Activated naive CD8-positive, alpha-beta T cell treated with anti-CD3 and anti-CD28 coated beads, Interleukin-2, amount 50 U/mL, for 16 hours (primary cell): ENCODE data around the gene NRXN3.

ENCODE experiments used
- DNase-seq: peaks from one replicate; pipeline ENCODE4 v3.0.0-alpha.2; 2020; ENCODE audit warnings: low read depth, low spot score

NRXN3 gene

DNA sequence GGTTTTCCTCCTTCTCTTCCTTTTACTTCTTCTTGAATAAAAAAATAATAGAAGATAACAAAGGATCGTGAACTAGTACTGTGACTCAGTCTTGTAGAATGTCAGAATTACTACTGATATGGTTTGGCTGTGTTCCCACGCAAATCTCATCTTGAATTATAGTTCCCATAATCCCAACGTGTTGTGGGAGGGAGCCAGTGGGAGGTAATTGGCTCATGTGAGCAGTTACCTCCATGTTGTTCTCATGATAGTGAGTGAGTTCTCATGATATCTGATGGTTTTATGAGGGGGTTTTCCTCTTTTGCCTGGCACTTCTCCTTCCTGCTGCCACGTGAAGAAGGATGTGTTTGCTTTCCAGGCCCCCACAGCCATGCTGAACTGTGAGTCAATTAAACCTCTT lies 1491.6 kb downstream of the NRXN3 start:
- DNase-seq: no peak

DNA sequence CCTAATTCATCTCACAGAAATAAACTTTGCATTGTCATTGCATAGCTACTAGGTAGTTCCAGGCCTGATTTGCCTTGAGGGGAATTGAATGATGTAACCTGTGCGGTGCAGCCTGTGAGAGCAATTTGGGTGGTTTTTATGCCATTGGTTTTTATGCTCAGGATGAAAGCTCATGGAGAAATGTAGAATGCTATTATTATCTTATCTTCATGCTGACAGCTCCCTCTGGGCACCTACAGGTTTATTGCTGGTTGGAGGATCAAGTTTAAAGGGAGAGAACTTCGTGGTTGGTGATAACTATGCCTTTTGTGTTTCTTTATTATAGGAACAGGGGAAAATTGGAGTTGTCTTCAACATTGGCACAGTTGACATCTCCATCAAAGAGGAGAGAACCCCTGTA lies 1493.3 kb downstream of the NRXN3 start:
- no peak for DNase-seq

DNA sequence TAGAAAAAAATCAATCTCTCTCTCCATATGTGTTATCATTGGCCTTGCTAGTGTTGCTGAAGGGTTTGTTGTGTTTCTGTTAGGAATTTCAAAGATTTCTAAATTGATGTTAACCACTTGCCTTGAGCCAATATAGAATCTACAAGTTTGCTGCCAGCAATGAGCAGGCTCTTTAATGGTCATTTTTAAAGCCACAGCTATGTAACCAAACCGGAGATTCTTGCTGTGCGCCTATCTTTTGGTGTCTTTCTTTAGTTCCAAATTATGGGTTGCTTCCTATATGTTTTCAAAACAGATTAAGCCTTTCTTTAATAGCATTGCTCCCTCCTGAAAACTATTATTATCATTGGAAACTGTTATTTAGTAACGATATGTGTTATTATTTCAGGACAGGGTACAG lies 1495.4 kb downstream of the NRXN3 start:
- no peak for DNase-seq

DNA sequence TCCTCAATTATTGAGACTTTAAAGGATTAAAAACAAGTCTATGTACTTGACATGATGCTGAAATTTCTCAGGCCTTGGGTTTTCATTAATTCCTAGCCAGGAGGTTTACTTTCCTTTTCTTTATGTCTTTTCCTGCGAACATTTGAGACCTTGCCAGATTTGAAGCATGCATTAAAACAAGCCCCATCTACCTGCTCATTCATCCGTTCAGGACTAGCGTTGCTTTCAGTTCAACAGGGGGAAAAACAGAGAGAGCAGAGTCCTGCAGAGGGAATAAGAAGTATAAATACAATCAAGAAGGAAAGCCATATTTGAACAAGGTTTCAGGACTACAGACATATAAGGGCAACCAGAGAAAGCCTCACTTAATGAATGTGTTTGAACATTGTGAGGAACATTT lies 1498.8 kb downstream of the NRXN3 start:
- DNase-seq: no peak

DNA sequence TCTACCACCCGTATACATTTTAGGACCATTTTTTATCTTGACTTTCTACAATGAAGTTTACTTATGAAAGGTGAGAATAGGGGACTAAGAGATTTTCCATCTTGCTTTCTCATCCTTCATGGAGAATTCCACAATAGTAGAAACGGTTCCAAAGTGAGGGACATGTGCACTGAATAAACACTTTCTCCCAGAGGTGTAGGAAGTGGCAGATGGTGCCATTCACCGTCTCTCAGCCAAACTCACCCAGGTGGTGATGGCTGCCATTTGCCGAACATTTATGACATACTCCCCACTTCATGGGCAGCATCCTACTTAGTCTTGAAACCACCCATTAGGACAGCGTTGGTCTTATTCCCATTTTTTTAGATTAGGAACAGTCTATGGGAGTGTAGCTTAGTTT lies 1500.6 kb downstream of the NRXN3 start:
- no peak for DNase-seq

DNA sequence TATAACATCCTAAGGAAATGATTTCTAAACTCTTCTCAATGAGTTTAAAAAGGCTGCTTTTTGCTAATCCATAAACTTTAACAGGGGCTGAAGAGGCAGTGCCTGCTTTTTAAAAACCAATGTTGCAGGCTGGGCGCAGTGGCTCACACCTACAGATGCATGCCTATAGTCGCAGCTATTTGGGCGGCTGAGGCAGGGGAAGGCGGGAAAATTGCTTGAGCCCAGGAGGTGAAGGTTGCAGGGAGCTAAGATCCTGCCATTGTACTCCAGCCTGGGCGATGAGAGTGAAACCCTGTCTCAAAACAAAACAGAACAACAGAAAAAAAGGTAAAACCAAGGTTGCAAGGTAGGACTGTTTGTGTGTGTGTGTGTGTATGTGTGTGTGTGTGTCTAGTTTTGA lies 1509.9 kb downstream of the NRXN3 start:
- DNase-seq: no peak

DNA sequence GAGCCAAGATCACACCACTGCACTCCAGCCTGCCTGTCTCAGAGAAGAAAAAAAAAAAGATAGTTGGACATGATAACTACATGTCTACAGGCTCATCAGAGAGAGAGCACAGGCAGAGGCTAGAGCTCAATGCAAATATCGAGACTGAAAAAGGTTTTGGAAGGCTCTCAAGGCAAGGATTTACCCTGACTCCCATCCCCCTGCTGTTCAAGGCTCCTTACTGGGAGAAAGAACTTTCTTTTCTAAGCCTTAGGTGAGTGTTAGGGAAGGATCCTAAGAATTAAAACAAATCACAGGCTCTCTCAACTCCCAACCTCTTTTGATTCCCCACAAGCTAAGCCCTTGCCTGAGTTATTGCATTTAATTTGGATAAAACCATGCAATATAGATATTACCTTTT lies 1516.0 kb downstream of the NRXN3 start:
- no peak for DNase-seq

DNA sequence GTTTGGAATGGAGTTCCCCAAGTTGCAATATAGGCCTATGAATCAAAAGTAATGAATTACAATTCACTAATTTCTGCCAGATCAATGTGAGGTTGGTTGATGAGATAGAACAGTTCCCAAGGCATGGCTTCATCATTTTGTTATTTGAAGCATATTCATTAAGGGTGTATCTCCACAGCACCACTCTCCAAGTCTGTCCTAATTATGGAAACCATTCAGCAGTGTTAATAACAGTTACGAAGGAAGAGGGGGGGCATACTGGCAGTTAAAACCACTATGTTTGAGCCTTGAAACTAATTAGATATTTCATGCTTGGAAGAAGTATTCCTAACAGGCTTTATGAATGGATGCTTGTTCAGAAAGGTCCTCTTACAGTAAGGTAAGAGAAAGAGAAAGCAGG lies 1520.8 kb downstream of the NRXN3 start:
- no peak for DNase-seq

DNA sequence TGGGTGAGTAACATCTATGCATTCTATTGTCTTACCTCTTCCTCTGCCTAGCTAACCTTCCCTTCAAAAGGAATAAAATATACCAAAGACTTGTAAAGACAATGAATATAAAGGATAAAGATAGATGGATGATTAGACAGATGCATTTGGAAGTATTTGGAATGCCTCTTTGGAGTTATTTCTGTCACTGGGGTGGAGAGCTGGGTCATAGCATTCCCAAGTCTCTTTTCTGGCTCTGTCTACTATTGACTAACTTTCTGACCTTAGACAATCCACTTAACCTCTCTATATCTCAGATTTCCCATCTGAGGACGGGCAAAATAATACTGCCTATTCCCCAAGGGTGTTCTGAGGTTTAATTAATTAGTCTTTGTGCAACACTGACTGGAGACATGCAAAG lies 1523.8 kb downstream of the NRXN3 start:
- DNase-seq: no peak

DNA sequence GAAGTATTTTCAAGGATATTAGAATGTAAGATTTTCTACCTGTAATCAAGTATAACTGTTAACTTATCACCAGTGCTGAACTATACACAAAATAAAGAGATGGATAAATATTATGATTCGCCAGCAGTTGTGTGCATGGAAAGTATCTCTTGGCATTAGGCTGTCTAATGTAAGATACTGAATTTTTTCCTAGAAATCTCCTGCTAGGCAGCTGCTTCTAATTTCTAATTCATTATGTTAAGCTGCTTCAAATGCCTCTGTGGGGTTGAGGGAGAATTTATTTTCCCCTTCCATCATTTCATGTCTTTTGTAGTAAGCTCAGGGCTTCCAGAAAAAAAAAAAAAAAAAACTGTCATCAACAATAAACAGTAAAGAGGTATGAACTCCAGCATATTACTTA lies 1525.1 kb downstream of the NRXN3 start:
- DNase-seq: no peak

DNA sequence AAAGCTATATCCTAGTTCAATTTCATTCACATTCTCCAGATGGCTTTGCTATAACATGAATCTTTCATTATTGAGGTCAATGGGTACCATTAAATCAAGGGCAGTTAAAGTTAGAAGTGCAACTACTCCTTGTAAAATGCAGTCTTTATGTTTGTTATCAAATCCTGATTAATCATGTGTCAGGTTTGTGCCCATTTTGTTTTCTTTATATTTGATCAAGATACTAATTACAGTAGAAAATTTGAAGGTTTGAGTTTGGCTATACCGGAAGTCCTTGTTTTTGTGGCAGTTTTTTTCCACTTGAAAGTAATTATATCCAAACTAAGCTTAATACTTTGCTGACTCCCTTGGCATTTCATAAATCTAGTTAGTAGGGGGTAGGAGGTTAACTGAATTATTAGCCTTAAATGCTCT lies 1528.1 kb downstream of the NRXN3 start:
- no peak for DNase-seq

DNA sequence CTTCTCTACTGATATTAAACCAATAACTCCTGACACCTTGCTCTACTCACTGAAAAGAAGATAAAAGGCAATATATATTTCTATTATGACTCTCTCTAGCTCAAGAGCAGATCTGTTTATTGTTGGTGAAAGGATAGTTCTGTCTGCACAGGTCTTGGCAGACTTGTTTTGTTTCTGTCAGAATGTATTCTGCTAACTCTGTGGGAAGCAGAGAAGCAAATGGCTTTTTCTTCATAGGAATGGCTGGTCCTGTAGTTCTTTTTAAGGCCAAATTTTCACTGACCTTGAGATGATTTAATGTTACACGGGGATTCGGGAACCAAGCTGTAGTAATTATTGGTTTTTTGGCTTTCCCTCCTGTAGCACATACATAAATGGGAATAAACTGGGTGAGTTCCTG lies 1529.0 kb downstream of the NRXN3 start:
- DNase-seq: no peak

DNA sequence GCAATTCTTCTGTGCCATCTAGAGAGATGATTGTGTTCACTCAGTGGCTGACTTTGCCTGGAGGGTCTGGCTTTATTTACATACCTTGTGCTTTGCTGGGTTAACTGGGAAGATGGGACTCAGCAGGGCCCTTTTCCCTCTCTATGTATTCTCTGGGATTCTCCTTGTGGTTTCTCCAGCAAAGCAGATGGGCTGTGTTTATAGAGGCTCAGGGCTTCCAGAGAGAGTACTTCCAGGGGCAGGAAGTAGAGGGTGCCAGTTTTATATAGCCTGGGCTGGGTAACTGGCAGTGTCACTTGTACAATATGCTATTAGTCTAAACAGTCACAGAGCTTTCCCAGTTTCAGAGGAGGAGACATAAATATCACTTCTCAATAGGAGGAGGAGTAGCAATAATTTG lies 1531.2 kb downstream of the NRXN3 start:
- DNase-seq: no peak

DNA sequence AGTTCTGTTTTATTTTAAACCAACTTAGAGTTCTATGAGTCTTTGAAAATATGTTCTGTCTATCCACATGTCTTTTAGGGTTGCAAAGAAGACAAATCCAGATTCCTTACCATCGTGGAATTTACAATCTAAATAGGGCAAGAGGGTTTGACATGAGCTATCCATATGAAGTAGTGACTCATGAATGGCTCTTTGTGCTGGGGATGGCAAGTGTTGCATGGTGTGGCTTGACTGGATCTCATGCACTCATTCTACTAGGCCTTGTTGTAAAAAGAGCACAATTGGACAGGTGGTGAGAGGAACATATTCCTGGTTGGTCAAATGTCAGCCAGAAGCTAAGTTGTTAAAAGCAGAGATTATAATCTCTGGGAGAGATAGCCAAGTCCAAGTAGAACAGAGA lies 1532.0 kb downstream of the NRXN3 start:
- no peak for DNase-seq

DNA sequence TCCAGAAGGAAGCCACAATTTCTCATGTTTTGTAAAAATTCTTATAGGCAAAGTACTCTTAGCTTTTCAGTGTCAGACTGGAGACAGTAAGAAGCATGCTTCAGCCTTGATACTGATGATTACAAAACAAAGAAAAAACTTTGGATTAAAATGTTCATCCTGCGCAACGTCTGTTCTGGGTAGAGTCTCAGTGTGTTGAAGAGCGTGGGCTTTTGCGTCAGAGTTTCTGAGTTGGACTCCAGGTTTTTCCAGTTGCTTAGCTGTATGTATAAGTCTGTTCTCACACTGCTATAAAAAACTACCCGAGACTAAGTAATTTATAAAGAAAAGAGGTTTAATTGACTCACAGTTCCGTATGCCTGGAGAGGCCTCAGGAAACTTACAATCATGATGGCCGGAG lies 1533.0 kb downstream of the NRXN3 start:
- no peak for DNase-seq

DNA sequence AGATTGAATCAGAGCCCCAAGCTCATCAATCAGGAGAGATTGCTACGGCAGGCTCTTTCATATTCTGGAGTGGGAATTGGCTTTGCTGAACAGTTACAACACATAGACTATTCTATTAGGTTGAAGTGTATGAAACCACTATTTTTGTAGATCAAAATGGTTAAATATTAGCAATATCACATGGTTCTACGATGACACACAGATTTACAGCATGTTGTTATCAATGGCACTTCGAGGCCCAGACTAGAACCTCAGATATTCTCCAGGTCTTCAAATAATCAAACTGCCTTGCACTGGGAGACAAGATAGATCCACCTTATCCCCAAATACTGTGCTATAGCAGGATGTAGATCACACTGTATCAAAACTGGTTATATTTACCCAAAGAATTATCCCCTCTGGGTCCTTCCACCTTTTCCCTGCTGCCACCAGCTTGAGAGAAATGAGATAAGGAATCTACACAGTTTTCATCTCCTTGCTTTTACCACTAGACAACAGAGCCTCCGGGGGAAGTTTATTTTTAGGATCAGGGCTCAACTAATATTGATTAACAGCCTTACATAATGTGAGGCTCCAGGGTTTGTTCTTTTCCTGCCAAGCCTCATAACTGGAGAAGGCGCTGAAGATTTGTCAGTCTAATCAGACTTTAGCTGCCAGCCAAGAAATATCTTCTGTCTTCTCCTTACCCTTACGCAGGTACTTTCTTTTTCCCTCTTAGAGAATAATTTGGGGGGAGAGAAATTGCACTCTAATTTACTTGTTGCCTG lies 1534.1 kb downstream of the NRXN3 start:
- no peak for DNase-seq

DNA sequence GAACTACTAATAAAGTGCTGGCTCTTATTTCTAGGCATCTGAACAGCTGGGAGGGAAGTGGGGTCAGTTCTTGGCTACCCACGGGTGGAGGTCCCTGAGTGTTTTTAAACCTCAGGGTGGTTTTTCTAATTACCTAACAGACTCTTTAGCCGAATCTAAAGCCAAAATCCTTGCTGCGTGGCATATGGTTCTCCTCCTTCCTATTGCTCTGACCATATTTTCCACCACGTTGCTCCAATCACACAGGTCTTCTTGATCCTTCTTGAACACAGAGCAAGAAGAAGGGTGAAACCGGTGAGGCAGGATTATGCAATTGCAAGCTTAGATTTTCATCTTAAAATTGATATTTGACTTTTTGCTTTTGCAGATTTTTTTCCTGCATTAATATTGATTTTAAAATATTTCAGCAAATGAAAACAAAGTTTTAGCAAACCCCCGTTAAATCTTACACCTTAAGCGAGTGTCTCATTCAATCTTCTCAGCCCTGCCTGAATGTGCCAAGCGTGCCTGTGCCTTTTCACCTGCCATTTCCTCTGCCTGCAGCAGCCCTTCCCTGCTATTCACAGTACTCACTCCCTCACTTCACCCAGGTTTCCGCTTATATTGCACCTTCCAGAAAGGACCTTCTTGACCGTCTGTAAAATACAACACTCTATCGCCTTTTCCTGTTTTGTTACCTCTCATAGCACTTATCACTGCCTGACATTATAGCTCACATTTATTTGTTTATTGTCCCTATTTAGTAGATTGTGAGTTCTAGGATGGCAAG lies 1535.1 kb downstream of the NRXN3 start:
- no peak for DNase-seq

DNA sequence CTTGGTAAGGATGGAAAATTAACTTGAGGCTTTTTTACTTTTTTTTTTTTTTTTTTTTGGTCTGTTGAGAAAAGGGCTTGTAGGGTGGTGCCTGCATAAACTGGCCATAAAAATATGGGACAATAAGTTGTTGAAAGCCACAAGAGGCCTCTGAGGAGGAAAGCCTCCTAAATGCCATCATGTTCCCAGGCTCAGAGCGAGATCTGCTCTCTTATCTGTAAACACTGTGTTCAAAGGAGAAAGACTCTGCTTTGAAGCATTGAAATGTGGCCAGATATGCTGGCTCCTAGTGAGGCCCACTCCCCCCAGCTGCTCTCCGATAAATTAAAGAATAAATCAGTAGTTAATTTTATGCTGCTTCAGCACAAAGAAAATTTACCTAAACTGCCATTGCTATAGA lies 1536.2 kb downstream of the NRXN3 start:
- no peak for DNase-seq

DNA sequence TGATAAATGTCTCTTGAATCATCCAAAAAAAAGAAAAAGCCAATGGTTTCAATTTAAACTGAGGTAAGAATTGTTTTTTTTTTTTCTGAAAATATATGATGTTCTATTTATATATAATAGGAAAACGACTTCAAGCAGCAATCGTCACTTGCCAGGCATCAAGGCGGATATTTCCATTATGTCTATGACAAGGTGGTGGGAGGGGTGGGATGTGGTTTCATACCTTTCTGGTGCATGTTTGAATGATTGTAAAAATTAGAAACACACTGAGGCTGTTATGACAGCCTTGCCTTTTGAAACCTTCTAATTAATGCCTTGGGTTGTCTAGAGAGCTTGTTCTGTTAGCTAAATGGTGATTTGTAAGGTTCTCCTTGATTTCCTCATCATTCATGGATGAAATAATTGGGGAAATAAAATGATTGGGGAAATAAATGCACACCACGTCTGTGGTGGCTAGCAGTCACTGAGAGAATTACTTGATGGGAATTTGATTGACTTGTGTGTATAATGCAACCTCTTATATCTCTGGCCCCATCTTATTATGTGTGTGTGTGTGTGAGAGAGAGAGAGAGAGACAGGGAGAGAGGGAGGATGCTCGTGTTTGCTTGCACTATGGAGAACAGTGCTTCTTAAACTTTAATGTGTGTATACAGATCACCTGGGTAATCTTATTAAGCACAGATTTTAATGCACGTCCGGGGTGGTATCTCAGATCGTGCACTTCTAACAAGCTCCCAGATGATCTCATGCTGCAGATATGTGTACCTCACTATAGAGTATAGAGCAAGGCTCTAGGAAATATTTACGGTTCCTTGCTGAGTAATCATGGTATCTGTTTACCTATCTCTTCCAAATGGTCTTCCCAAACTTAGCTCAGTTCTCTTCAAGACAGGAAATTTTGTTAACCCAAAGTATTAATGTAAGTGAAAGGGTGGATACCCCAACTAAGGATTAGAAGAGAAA lies 1538.5 kb downstream of the NRXN3 start:
- no peak for DNase-seq

DNA sequence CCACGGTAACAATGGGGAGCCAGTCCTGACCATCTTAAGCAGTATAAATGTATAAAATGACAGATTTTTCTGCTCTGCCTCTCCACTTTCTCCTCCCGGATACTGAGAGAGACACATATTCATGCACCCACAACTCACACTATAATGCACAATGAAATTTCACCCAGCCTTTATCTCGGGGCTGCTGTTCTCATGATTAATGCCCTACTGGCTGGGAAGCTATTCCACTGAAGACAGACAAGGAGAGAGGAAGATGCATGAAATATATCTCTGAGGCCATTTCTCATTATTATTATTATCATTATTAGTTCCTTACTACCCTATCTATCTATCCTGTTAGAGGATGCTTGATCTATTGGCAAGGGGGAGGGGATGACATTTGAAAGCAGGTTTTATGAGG lies 1539.4 kb downstream of the NRXN3 start:
- no peak for DNase-seq

DNA sequence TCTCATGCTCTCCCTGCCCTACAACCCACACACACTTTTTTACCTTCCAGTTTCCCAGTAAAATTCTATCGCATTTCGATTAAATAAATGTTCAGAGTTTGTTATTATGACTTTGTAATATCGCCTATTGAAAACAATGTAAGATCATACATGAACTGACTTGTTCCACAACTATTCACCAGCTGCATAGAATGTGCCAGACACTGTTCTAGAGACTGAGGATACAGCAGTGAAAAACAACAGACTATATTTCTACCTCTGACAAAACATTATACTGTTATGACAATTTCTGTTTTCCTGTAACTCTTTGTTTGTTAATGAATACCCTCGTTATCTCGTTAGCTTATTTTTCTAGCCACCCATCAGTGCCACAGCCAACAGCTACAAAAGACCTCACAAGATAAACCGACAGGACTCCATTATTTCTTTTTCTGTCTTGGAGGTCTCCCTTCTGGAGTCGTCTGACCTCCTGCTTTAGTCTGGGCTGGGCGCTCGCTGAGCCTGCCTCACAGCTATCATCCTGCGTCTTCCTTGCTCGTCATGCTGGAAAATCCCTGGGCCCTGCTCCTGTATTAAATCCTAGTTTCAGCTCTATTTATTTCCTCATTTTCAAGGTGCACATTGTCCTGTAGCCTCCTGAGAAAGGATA lies 1542.3 kb downstream of the NRXN3 start:
- DNase-seq: no peak
